Measurements from ENCODE around the gene HCAR2.
"Not testable (repeated sequence)": the region's sequence is repeated elsewhere in the genome, so short reads cannot be mapped to it uniquely, and the experiment has no call there.

The HCAR2 gene

DNA sequence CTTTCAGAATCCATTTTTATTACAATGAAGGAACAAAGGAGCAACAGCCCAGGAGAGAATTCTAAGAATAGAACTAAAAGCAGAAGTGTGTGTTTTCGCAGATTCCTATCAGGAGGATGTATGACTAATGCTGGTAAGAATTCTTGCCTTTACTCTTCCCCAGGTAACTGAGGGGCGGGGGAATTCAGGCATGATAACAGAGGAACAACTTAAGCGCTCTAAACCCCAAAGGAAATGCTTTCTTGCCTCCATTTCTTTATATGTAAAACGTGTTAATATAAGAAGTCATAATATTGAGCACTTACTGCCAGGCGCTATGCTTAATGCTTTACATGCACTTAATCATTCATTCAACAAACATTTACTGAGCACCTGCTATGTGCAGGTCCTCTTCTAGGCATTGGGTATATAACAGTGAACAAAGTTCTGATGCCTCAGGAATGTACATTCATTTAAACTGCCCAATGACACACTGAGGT is 23.0 kb upstream of the HCAR2 start:
- H3K4me1 Mint-ChIP-seq (ENCODE audit: low read depth), result peaks cover 70% of the 10 kb centered on the region
- peaks cover 4% of the 10 kb centered on the region for H3K27me3 Mint-ChIP-seq
- H3K4me3 Mint-ChIP-seq, result peak overlapping the region; percentile 47
- peak; percentile 25 for DNase-seq
- no peaks in the 10 kb centered on the region for H3K9me3 Mint-ChIP-seq
- H3K27ac Mint-ChIP-seq, result peak overlapping the region; percentile 61
- H3K36me3 Mint-ChIP-seq (ENCODE audit: low read depth), result no peaks in the 10 kb centered on the region

DNA sequence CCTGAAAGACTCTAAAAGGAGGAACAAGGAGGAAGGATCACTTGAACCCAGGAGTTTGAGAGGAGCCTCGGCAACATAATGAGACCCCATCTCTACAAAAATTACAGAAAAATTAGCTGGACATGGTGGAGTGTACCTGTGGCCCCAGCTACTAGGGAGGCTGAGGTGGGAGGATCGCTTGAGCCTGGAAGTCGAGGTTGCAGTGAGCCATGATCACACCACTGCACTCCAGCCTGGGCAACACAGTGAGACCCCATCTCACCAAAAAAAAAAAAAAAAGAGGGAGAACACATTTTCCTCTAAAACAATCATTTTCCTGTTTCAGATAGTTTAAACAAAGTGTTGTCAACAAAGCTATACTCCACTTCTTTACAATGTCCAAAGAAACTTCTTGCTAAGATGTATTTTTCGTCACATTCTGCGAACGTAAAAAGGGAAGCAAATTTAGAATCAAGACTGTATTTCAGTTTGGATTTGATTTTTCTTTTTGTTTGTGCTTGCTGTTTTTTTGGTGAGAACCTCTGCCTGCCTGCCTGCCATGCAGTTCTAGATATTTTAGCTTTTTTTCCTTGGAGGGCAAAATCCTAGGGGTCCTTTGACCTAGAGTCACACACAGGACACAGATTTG is 22.4 kb upstream of the HCAR2 start:
- Mint-ChIP-seq H3K27me3 (peaks cover 4% of the 10 kb centered on the region), H3K4me3 (no peak overlapping the region), H3K9me3 (no peaks in the 10 kb centered on the region), H3K36me3 (ENCODE audit: low read depth) (no peaks in the 10 kb centered on the region), H3K27ac (peak overlapping the region; percentile 61), H3K4me1 (ENCODE audit: low read depth) (peaks cover 69% of the 10 kb centered on the region)
- DNase-seq, result peak; percentile 12

DNA sequence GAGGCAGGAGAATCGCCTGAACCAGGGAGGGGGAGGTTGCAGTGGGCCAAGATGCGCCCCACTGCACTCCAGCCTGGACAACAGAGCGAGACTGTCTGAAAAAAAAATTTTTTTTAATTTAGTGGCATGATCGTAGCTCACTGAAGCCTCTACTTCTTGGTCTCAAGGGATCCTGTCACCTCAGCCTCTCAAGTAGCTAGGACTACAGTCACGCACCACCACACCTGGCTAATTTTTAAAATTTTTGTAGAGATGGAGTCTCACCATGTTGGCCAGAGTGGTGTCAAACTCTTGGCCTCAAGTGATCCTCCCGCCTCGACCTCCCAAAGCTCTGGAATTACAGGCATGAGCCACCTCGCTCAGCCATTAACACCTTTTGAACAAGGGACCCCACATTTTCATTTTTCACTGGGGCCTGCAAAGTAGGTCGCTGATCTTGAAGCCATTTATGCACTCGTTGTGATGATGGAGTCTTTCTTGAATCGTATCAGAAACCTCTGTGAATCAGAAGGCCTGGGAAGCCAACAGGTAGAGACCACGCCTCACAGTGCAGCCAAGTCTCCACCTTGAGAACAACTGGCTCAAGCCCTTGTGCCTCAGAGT is 21.6 kb upstream of the HCAR2 start:
- peaks cover 66% of the 10 kb centered on the region for H3K4me1 Mint-ChIP-seq (ENCODE audit: low read depth)
- no peak overlapping the region for H3K4me3 Mint-ChIP-seq

DNA sequence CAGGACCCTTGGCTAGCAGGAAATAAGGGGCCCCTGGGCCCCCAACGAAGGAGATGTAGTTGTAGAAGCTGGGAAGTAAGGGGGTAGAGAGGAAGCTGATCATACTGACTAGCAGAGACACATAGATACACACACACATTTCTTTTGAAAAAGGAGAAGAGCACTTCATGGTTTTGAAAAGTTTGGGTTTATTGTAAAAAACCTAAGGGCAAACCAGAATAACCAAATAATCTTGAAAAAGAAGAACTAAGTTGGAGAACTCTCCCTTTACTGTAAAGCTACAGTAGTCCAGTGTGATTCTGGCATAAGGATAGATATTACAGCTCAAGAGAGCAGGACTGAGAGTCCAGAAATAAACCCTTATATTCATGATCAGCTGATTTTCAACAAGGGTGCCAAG is 19.2 kb upstream of the HCAR2 start:
- H3K4me3 Mint-ChIP-seq, result no peak overlapping the region
- no peak for DNase-seq
- peaks cover 6% of the 10 kb centered on the region for H3K27me3 Mint-ChIP-seq
- no peaks in the 10 kb centered on the region for H3K36me3 Mint-ChIP-seq (ENCODE audit: low read depth)
- no peaks in the 10 kb centered on the region for H3K9me3 Mint-ChIP-seq
- H3K27ac Mint-ChIP-seq, result no peak overlapping the region
- H3K4me1 Mint-ChIP-seq (ENCODE audit: low read depth), result peaks cover 50% of the 10 kb centered on the region

More for the DNA sequence above, 21.6 kb upstream of the HCAR2 start:
- H3K27ac Mint-ChIP-seq, result no peak overlapping the region
- no peaks in the 10 kb centered on the region for H3K9me3 Mint-ChIP-seq
- peak; percentile 28 for DNase-seq
- no peaks in the 10 kb centered on the region for H3K36me3 Mint-ChIP-seq (ENCODE audit: low read depth)
- H3K27me3 Mint-ChIP-seq, result peaks cover 4% of the 10 kb centered on the region

DNA sequence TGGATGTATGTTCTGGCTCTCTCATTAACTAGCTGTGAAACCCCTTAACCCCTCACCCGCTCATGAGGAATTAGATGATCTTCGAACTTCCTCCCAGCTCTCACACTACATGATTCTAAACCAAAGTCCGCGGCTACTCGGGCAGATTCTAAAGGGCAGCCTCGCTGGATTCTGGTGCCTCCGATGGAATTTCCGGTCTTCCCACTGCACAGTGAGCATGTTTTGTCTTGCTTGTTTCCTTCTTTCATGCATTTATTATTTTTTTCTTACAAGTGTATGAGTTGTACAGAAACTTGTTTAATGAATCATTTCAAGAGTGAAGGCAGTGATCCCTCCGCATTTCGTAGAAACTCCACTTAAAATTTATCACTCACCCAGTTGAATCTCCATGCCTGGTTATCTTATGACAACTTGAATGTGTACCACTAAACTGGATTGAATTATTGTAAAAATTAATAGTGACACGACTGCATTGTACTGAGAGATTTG is 17.9 kb upstream of the HCAR2 start:
- Mint-ChIP-seq H3K9me3 (no peaks in the 10 kb centered on the region), H3K4me3 (peak overlapping the region; percentile 3), H3K27ac (peak overlapping the region; percentile 84), H3K36me3 (ENCODE audit: low read depth) (no peaks in the 10 kb centered on the region), H3K27me3 (peaks cover 6% of the 10 kb centered on the region), H3K4me1 (ENCODE audit: low read depth) (peaks cover 43% of the 10 kb centered on the region)
- peak; percentile 34 for DNase-seq

DNA sequence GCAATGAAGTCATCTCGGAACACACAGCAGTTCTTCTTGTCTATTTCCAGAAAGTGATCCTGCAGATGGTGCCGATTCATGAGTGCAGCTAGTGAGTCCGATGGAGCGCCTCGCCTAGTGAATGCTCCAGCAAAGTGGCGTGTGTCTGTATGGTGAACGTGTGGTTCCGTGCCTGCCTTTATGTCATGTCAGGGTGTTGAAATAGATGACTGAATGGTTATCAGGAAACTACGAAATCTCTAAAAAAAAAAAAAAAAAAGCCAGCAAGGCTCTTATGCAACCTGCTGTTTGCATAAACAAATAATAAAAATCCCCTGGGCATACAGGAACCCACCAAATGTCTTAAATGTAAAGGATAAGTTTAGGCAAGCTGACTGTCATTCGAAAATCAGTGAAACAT is 13.5 kb upstream of the HCAR2 start, which contains the start of gene HCAR3:
Gene HCAR3, minus strand, starts transcription at position 154 of the 400 bp plus-strand sequence. Its CDS starts 74 bp downstream, at position 80.
- not testable (repeated sequence) for H3K27ac Mint-ChIP-seq; DNase-seq; H3K9me3 Mint-ChIP-seq; H3K4me3 Mint-ChIP-seq; H3K27me3 Mint-ChIP-seq; H3K36me3 Mint-ChIP-seq (ENCODE audit: low read depth)
- peaks cover 19% of the 10 kb centered on the region for H3K4me1 Mint-ChIP-seq (ENCODE audit: low read depth)

DNA sequence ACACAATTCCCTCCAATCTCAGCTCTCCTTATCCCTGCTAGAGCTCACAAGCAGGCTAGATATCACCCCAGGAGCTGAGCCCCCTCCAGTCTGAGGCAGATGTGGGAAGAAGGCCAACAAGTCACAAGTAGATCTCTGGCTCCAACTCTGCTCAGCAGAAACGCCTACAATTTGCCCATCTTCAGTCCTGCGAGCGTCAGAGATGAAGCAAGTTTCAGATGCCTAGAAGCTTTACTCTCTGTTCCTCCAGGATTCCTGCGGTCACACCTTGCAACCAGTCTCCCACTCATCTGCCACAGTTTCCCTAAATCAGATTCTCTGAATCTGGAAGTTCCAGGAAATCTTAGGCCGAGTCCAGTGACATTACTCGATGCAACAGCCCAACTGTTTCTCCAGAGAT is 12.1 kb upstream of the HCAR2 start:
- not testable (repeated sequence) for H3K36me3 Mint-ChIP-seq (ENCODE audit: low read depth); H3K9me3 Mint-ChIP-seq; H3K27me3 Mint-ChIP-seq; H3K4me3 Mint-ChIP-seq; DNase-seq; H3K27ac Mint-ChIP-seq
- H3K4me1 Mint-ChIP-seq (ENCODE audit: low read depth), result peaks cover 11% of the 10 kb centered on the region

DNA sequence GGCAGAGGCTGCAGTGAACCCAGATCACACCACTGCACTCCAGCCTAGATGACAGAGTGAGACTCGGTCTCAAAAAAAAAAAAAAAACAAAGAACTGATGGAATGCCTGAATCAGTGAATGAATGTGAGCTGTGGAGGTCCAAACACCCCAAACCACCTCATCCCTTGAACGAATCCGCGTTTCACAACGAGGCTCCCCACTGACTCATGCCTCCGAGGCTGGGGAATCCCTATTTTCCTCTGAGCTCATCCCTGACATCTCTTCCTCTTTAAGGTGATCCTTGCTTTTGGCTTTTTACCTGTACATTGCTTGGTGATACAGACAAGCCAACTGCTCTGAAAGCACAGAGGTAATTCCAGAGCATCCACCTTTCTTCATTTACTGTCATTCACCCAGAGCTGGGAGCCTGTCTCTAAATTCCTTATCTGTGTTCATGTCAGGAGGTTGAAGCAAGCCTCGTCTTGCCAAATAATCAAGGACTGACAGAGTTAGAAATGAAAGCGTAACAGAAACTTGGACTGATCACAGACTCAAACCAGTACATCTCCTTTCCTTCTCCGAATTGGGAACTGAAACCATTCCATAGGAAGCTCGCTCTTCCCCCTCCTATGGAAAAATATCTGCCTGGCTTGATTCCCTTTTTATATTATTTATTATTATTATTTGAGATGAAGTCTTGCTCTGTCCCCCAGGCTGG is 10.5 kb upstream of the HCAR2 start:
- not testable (repeated sequence) for DNase-seq; H3K9me3 Mint-ChIP-seq; H3K4me3 Mint-ChIP-seq; H3K27ac Mint-ChIP-seq; H3K4me1 Mint-ChIP-seq (ENCODE audit: low read depth); H3K36me3 Mint-ChIP-seq (ENCODE audit: low read depth); H3K27me3 Mint-ChIP-seq

DNA sequence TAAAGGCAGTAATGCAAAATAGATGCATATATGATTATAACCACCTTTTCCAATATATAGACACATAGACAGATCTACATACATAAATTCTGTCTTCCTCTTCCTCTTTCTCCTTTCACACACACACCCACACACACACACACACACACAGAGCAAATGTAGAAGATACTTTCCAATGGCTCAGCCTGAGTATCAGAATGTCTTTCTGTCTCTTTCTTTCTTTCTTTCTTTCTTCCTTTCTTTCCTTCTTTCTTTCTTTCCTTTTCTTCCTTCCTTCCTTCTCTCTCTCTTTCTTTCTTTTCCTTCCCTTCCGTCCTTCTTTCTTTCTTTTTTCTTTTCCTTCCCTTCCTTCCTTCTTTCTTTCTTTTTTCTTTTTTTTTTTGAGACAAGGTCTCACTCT is 8.1 kb upstream of the HCAR2 start:
- DNase-seq; H3K9me3 Mint-ChIP-seq; H3K4me1 Mint-ChIP-seq (ENCODE audit: low read depth); H3K4me3 Mint-ChIP-seq; H3K27ac Mint-ChIP-seq; H3K36me3 Mint-ChIP-seq (ENCODE audit: low read depth); H3K27me3 Mint-ChIP-seq: not testable (repeated sequence)

DNA sequence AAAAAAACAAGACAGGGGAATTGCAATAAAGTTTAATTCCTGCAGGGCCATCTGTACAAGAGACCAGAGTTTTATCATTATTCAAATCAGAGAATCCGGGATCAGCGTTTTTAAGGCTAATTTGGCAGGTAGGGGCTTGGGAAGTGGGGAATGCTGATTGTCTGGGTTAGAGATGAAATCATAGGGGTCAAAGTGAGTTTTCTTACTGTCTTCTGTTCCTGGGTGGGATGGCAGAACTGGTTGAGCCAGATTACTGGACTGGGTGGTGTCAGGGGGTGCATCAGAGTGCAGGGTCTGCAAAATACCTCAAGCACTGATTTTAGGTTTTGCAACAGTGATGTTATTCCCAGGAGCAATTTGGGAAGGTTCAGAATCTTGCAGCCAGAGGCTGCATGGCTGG is 7.2 kb upstream of the HCAR2 start:
- not testable (repeated sequence) for H3K27ac Mint-ChIP-seq; H3K36me3 Mint-ChIP-seq (ENCODE audit: low read depth); H3K9me3 Mint-ChIP-seq; H3K4me1 Mint-ChIP-seq (ENCODE audit: low read depth); H3K4me3 Mint-ChIP-seq; H3K27me3 Mint-ChIP-seq; DNase-seq

DNA sequence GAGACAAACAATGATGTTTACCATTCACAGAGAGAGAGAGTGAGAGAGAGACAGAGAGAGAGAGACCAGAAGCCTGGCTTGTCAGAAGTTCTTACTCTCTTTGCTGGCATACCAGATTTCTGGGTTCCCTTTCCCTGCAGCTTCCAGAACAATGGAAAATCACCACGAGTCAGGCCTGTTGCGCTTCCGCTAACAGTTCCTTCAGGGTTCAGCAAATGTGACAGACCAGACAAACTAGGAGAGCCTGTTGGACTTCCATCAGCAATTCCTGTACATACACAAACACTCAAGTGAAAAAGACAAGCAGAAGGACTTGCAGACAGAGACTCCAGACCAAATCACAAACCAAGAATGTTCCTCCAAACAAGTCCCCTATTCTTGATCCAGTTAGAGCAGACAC is 6.1 kb upstream of the HCAR2 start:
- not testable (repeated sequence) for DNase-seq; H3K27me3 Mint-ChIP-seq; H3K4me3 Mint-ChIP-seq; H3K4me1 Mint-ChIP-seq (ENCODE audit: low read depth); H3K9me3 Mint-ChIP-seq; H3K36me3 Mint-ChIP-seq (ENCODE audit: low read depth); H3K27ac Mint-ChIP-seq

DNA sequence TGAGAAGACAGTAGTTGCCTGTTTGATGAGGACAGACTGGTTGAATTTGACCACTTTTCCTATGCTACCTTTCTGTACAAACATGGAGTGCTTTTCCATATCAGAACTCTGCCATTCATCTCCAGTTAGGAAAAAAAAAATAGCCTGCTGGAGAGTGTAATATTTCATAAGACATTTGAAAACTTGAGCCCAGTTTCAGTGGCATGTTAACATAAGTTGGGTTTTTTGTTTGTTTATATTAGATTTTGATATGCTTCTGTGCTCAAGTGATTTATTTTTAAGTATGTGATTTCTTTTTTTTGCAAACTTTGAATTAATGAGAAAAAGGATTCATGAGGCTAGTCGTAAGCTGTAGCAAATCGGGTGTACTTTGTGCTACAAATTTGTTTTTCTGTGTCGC is 684 bp upstream of the HCAR2 start:
- not testable (repeated sequence) for H3K9me3 Mint-ChIP-seq; H3K4me3 Mint-ChIP-seq; H3K4me1 Mint-ChIP-seq (ENCODE audit: low read depth); H3K27ac Mint-ChIP-seq; H3K27me3 Mint-ChIP-seq; DNase-seq; H3K36me3 Mint-ChIP-seq (ENCODE audit: low read depth)

DNA sequence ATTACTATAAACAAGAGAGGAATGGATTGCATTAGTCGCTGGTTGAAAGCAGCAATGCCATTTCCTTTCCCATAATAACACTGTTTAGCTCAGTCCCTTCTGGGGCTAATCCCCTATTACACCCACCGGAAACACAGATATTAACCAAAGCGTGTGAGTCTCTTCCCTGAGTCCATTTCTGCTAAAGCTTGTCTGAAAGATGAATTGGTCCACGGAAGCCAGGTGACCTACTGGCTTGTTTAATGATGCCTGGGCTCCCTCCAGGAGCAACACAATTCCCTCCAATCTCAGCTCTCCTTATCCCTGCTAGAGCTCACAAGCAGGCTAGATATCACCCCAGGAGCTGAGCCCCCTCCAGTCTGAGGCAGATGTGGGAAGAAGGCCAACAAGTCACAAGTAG is 1.7 kb downstream of the HCAR2 start:
- not testable (repeated sequence) for H3K27me3 Mint-ChIP-seq; H3K9me3 Mint-ChIP-seq; H3K4me1 Mint-ChIP-seq (ENCODE audit: low read depth); H3K4me3 Mint-ChIP-seq; DNase-seq; H3K36me3 Mint-ChIP-seq (ENCODE audit: low read depth); H3K27ac Mint-ChIP-seq

DNA sequence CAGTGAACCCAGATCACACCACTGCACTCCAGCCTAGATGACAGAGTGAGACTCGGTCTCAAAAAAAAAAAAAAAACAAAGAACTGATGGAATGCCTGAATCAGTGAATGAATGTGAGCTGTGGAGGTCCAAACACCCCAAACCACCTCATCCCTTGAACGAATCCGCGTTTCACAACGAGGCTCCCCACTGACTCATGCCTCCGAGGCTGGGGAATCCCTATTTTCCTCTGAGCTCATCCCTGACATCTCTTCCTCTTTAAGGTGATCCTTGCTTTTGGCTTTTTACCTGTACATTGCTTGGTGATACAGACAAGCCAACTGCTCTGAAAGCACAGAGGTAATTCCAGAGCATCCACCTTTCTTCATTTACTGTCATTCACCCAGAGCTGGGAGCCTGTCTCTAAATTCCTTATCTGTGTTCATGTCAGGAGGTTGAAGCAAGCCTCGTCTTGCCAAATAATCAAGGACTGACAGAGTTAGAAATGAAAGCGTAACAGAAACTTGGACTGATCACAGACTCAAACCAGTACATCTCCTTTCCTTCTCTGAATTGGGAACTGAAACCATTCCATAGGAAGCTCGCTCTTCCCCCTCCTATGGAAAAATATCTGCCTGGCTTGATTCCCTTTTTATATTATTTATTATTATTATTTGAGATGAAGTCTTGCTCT is 3.0 kb downstream of the HCAR2 start:
- H3K27ac Mint-ChIP-seq; H3K9me3 Mint-ChIP-seq; H3K4me1 Mint-ChIP-seq (ENCODE audit: low read depth); H3K27me3 Mint-ChIP-seq; DNase-seq; H3K4me3 Mint-ChIP-seq; H3K36me3 Mint-ChIP-seq (ENCODE audit: low read depth): not testable (repeated sequence)

DNA sequence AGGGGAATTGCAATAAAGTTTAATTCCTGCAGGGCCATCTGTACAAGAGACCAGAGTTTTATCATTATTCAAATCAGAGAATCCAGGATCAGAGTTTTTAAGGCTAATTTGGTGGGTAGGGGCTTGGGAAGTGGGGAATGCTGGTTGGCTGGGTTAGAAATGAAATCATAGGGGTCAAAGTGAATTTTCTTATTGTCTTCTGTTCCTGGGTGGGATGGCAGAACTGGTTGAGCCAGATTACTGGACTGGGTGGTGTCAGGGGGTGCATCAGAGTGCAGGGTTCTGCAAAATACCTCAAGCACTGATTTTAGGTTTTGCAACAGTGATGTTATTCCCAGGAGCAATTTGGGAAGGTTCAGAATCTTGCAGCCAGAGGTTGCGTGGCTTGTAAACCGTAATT is 6.2 kb downstream of the HCAR2 start:
- H3K36me3 Mint-ChIP-seq (ENCODE audit: low read depth); H3K4me1 Mint-ChIP-seq (ENCODE audit: low read depth); H3K27me3 Mint-ChIP-seq; H3K4me3 Mint-ChIP-seq; DNase-seq; H3K27ac Mint-ChIP-seq; H3K9me3 Mint-ChIP-seq: not testable (repeated sequence)
